ENCODE data around the gene DAAM2.

The DAAM2 gene

DNA sequence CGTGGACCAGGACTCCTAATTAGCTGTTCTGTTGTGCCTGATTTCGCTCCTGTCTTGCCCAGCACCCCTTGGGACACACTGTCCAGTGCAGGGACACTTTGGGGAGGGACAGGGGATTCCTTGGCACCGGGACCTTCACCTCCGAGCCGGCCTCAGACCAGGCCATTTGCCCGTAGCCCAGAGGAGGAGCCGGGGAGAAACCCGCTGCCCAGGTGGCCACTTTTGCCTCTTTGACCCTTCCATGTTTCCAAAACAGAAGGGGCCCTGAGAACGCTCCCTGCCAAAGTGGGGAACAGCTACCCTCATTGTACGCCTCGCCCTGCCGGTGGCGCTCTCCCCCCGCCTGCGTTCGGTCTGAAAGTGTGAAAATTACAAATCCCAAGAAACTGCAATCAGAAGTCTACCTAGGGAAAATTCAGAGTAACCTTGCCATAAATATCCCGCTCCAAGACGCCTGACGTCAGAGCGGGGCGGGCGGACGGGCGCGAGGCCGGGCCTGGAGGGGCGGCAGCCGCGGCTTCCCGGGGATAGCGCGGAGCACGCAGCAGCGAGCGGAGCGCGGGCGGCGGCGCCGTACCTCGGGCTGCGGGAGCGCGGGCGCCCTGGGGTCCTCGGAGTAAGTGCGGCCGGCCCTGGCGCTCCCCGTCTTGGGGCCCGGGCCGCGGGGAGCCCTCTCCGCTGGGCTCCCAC is at the start of gene DAAM2:
TSS of gene DAAM2 (plus strand) at position 527 of the 690 bp plus-strand sequence. CDS start 63,927 bp downstream, outside the sequence.
- DNase-seq (ENCODE audit: low read depth in 2 of 2), result no peak

DNA sequence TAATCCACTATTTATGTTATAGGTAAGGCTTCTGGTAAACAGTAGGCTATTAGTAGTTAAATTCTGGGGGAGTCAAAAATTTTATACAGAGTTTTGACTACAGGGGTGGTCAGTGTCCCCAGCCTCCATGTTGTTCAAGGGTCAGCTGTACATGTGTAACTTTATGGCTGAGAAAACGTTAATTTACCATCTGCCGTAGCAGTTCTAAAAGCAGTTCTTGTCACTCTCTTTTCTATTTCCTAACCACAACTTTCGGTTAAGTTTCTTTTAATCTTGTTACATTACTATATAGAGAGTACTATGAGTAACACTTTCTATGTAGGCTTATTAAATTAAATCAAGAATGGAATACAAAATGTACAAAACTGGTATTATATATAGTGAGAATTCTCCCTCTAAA is 45.4 kb upstream of the DAAM2 start:
- DNase-seq (ENCODE audit: low read depth in 2 of 2), result no peak

DNA sequence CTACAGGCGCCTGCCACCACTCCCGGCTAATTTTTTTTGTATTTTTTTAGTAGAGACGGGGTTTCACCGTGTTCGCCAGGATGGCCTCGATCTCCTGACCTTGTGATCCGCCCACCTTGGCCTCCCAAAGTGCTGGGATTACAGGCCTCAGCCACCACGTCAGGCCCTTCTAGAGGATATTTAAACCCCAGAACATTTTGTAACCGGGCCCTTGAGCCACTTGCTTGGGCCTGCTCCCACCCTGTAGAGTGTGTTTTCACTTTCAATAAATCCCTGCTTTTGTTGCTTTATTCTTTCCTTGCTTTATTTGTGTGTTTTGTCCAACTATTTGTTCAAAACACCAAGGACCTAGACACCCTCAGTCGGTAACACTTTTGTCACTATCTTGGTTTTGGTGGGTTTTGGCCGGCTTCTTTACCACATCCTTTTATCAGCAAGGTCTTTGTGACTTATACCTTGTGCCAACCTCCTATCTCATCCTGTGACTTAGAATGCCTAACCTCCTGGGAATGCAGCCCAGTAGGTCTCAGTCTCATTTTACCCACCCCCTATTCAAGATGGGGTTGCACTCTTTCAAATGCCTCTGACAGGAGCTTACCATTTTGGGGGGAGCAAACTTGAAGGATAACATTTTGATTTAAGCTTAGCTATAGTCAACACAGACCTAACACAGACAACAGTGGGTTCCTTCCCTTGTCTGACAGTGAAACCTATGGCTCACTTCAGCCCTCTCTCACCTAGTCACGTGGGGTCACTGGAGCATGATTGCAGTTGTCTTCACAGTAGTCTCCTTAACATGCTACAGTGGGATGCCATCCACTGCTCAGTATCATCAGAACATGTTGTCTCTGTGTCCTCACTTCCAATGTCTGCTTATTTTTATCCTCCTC is 39.1 kb upstream of the DAAM2 start:
- DNase-seq (ENCODE audit: low read depth in 2 of 2), result no peak

DNA sequence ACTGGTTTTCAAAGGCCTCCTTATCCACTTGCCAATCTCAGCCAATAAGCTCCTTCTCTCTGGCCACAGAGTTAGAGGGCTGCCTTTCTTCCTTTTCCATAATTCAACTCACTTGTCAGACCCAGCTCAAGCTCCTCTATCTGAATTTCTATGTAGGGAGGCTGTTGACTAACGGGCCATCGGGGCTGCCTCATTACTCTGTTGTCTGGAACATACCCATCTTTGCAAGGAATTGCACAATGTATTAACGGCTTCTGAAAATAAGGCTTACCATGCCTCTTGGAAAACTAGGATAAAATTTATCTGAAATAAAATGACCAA is 38.5 kb upstream of the DAAM2 start:
- DNase-seq (ENCODE audit: low read depth in 2 of 2), result no peak

DNA sequence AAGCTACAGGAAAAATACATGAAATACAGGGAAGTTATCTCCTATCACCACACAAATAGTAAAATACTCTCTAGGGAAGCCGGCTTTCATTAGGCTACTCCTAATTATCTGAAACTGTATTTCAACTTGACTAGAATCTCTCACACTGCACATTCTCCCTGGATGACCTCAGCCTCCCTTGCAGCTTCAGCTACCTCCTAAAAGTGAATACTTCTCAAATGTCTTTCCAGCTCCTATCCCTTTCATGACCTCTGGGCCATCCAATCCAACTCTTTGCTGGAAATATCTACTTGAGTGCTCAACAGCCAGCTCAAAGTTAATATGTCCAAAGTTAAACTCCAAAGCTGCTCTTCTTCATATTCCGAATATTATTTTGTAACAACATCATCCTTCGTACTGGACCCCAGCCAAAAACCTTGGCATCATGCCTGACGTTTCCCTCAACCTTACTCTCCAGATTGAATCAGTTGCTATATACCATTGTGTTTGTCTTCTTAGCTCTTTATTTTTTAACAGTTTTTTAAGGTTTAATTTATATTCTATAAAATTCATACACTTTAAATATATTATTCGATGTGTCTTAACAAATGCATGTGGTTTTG is 37.6 kb upstream of the DAAM2 start:
- no peak for DNase-seq (ENCODE audit: low read depth in 2 of 2)

DNA sequence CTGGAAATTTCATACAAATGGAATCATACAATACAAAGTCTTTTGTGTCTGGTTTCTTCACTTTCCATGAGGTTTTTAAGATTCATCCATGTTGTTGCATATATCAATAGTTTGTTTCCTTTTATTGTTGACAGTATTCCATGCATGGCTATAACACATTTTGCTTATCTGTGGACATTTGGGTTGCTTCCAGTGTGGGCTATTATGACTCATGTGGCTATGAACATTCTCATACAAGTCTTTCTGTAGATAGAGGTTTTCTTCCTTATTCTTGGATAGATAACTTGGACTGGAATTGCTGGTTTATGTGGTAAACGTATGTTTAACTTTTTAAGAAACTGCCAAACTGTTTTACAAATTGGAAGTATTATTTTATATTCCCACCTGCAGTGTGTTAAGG is 36.9 kb upstream of the DAAM2 start:
- no peak for DNase-seq (ENCODE audit: low read depth in 2 of 2)

DNA sequence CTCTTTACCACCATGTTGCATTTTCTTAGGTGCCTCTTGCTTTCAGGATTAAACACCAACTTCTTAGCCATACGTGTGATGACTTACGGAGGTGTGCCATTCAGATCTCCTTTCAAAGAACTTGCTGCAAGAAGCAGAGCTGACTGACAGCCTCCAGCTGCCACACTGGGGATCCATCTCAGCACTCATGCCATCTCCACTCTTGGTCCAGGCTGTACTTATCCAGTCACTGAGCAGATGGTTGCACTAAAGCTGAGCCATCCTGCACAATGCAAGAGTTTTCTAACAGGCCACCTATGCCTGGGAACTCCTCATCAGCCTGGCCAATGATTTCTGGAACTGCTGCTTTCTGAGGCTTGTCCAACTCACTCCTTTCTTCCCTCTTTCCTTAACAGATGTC is 35.6 kb upstream of the DAAM2 start:
- no peak for DNase-seq (ENCODE audit: low read depth in 2 of 2)

DNA sequence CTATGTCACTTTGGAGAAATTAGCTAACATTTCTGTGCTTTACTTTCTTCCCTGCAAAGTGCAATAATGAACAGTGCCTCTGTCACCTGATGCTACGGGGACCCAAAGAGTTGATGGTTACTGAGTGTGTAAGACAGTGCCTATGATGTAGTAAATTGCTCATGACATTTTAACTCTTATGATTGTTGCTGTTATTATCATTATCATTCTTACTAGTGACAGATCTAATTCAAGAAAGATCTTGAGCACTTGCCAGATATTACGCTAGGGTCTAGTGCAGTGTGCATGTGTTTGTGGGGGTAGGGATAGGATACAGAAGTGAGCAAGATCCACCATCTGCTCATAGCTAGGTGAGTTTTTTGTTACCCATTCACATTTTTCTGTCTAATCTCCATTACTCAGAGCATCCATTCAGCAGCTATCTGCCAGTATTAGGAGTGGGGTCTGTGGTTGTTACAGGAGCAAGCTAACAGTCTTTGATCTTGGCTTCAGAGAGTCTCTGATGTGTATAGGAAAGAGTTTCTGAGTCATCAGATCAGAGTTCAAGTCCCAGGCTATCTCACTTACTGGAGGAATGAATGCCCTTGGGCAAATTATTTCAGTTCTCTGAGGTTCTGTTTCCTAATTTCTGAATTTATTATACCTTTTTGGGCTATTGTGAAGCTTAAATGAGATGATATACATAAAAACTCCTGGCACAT is 33.1 kb upstream of the DAAM2 start:
- DNase-seq (ENCODE audit: low read depth in 2 of 2), result no peak

DNA sequence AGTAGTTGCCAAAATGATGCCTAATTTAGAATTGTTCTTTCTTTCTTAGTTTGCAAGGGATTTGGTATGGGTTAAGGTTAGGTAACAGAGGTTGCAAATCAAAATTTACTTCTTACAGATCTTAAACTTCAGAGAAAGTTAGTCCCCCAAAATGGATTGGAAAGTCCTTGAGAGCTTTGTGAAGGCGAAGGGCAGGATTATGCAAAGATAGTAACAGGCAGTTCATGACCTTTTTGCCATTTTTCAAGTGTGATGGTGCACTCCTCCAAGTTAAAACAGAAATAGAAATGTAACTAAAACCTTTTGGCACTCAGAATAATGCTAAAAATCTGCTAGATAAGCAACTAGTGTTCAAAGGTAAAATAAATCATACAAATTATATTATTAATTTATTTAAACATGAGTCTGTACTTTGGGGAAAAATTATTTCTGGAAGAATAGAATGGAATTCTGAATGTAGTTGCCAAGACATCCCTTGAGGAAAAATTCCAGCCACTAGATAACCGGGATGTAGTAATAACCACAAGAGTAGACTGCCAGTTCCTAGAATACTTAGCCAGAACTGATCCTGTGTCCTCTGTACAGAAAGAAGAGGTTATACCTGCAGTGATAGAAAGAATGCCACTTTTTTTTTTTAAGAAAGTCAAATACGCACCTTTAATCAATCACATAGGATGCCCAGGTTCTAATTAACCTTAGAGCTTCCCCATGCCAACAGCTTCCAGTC is 31.8 kb upstream of the DAAM2 start:
- DNase-seq (ENCODE audit: low read depth in 2 of 2), result no peak

DNA sequence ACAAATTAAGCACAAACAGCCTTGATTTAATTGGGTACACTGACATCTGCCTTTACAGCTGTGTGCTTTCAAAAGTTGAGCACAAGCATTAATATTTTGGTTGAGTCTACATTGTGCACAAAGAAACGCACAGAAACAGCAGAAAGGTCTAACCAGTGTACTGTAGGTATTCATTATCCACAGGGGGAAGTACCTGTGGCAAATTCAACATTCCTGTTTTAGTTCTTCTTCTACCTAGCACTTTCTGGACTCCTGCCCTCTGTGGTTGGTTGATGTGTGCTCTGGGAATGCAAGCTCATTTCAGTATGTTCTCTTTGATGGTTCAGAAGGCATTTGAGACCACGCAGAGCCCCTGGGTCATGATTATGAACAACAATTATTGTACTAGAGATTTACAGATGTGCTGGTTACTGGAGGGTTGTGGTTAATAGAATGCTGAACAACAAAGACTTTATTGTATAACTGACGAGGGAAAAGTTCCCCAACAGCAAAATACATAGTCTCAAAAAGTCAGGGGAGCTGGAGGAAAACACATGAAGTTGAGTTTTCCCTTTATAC is 26.6 kb upstream of the DAAM2 start:
- DNase-seq (ENCODE audit: low read depth in 2 of 2), result no peak

DNA sequence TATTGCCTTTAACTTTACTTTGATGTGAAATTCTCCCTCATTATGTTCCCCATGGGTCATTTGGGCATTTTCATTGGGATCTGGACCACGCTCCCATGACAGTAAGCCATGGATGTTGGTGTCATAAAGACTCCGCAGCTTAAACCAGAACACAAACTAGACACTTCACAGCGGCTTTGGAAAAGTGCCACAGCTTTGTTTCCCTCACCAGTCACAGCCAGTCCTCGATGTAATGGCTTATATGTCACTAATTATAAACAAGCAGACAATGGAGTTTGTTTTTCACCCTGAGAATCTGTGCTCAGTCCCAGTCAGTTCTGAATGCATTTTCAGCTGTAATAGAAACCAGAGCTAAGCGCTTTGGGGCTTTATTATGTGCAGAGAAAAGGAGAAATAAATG is 23.2 kb upstream of the DAAM2 start:
- no peak for DNase-seq (ENCODE audit: low read depth in 2 of 2)

DNA sequence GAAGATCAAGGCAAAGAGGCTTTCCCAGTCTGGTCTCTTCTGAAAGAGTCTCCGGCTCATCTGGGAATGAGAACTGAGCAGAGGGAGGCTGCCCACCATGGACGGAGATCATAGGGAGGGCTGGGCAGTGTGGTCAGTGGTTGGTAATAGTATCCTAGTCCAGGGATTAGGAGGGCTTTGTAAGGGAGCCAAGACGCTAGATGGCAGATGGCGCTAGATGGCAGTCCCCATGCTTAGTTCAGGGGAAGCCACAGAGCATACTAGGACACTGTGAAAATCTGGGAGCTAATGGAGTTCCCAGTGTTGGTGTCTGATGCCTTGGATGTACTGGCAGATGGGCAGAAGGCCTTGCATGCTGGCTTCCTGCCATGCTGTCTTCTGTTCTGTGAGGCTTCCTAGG is 21.7 kb upstream of the DAAM2 start:
- no peak for DNase-seq (ENCODE audit: low read depth in 2 of 2)

DNA sequence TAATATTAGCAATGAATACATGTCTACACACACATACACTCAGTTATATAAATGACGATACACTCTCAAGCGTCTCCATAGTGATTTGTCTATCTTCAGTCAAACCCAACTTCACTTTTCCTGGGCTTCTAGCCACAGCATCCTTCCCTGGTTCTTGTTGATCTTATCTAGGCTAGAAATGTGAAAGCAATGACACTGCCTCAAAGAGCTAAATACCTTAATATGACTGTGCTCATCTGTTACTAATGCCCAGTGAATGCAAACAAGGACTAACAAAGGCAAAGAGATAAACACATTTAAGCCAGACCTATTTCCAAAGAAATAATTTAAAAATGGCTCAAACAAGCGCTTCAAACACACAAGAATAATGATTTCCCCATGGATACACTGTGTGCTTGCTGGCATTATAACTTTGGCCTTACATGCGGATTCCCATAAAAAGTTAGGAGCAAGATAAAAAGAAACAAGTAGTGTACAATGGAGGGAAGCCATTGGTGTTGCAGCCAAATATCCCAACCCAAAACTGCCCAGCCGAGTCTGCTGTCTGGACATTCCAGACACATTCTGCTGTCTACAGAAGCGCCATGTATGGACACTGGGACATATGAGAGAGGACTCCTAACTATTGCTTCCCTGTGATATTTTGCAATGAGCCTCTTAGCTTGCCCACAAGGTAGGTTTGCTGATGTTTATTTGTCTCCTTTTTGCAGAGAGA is 19.5 kb upstream of the DAAM2 start:
- no peak for DNase-seq (ENCODE audit: low read depth in 2 of 2)

DNA sequence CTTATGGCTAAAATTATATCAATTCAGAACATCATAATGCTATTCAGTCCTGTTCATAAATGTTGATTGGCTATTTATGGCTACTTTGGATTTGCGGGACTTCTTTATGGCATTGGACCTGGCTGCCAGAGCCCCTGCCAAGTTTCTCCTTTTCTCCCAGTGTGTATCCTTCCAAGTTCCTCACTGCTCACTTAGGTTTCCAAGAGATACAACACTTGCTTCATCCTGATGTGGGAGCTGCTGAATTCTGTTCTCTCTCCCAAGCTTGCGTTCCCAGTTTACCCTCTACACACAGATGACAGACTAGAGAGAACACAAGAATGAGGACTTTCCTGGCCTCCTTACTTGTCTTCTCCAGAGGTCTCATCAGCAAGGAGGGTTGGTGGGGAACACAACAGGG is 18.4 kb upstream of the DAAM2 start:
- DNase-seq (ENCODE audit: low read depth in 2 of 2), result no peak

DNA sequence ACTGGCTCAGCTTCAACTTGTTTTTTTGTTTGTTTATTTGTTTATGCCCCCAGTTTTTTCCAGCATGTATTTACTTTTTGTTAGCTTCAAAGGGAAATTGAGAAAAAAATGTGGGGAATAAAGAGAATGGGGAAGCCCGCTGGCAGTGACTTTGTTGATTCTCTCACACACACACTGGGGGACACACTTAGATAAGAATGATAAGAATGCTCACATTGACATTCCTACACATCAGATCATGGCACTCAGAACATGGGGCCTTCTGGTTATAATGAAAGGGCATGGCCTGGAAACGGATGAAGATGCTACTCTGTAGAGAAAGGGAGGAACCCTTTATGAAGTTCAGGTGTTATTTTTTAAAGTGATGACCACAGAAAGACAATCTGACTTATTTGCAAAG is 15.6 kb upstream of the DAAM2 start:
- no peak for DNase-seq (ENCODE audit: low read depth in 2 of 2)

DNA sequence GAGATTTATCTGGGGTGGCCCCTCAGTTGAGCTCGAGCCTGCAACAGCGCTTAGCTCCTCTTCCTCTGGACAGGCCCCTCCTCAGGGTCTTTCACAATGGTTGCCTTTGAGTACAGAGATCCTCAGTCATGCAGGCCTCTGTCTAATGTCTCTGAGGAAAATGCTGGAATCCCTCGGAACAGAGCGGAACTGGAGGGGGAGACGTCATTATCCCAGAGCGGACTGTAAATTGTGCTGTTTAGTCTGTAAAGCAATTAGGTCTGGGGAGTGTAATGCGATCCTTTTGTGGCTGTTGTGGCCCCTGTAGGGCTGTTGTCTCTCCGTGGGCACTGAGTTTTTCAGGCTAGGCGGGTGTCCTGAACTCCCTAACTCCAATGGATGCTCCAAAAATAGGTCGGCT is 15.0 kb upstream of the DAAM2 start:
- no peak for DNase-seq (ENCODE audit: low read depth in 2 of 2)

DNA sequence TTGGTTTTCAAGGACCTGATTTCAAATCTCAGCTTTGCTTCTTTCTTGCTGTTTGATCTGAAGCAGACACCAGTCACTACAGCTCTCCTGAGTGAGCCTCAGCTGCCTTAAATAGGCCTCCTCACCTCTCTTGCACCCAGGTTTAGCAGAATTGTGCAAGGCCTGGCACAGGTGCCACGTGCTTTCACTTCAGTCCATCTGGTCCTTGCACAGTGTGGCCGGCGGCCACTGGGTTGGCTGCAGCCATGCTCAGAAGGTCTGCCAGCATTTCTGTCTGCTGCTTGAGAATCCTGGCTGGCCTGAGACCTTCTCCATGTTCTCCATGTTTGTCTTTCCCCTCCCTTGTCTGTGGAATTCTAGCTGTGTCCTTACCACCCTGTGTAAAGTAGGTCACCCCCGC is 14.5 kb upstream of the DAAM2 start:
- DNase-seq (ENCODE audit: low read depth in 2 of 2), result no peak

DNA sequence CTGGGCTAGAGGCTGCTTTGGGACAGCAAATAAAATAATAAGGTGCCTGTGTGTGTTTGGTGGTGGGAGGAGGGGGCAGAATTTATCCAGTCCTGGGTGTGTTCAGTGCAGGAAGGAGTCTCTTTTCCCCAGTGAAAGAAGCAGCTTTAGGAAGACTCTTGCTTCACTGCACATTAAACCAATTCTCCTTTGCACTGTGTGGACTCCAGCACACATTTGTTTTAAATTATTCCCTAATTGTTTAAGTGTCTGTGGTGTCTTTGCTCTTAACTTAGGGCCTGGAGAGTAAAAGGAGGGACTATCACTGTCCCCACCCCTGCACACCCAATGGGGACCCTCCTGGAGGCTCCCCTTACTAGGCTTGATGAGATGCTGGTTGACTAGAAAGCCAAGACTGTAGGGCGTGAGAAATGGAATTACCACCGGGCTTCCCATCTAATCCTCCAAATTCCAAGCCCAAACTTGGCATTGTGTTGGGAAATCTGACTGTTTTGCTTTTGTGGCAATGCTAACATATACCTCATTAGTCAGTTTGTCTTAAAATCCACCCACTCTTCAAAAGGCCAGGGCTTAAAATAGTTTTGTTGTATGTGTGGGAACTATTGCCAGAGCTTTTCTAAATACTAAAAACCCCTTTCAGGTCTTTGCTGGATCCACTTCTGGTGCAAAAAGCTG is 13.5 kb upstream of the DAAM2 start:
- DNase-seq (ENCODE audit: low read depth in 2 of 2), result no peak

DNA sequence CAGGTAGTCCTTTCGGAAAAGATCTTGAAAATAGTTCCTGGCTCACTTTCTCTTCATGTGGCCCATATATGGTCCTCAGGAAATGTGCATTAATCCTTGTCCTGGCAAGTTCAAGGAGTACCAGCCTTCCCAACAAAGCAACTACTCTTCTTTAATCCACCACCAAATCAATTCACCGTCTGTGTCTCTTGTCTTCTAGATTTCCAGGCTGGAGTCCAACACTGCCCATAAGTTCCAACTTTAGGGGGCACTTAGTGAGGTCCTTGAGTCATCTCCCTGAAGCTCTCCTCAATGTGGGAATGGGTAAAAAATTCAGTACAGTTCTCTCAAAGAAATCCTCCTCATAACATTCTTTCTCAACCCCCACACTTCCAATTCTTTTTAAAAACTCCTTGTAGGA is 6.9 kb upstream of the DAAM2 start:
- no peak for DNase-seq (ENCODE audit: low read depth in 2 of 2)

DNA sequence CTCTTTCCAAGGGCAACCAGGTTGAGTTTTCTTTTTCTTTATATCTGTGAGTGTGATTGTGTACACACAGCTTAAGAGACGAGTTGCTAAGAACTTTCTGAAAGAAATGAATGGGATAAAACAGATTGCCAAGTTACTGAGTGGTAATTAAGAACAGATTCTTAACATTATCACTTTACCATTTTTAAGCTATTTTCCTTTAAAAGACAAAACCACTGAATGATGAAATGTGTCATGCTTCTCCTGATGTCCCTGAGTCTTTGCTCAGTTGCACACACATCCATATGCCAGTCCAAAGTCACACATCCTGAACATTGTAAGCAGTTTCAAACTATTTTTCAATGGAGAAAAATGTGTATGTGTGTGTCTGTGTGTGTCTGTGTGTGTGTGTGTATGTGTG is 5.5 kb upstream of the DAAM2 start:
- no peak for DNase-seq (ENCODE audit: low read depth in 2 of 2)
